WTC11 (cell line): Measurements from ENCODE around the gene JAGN1. TPM values are rescaled to one million over a fixed set of nuclear protein-coding genes. Genes with fewer than 3 reads are reported as not detected.

Experiments
- CREB1 ChIP-seq: sonication (generic); formaldehyde crosslinking; IDR thresholded peaks from 2 replicates; pipeline ENCODE4 v1.8.0; 2023; ENCODE audit warnings: mild to moderate bottlenecking, missing genetic modification reagents
- E2F4 ChIP-seq: sonication (generic); formaldehyde crosslinking; IDR thresholded peaks from 2 replicates; pipeline ENCODE4 v1.8.1; 2022; ENCODE audit warnings: low read depth, mild to moderate bottlenecking, moderate library complexity, missing genetic modification reagents, borderline replicate concordance
- ELF4 ChIP-seq: sonication (generic); formaldehyde crosslinking; IDR thresholded peaks from 2 replicates; pipeline ENCODE4 v1.8.1; 2022; ENCODE audit warnings: low read depth, mild to moderate bottlenecking, moderate library complexity, missing genetic modification reagents
- ESRRA ChIP-seq: sonication (generic); formaldehyde crosslinking; IDR thresholded peaks from 2 replicates; pipeline ENCODE4 v1.8.1; 2022; ENCODE audit warnings: mild to moderate bottlenecking, missing genetic modification reagents, borderline replicate concordance
- FOXK1 ChIP-seq: sonication (generic); formaldehyde crosslinking; IDR thresholded peaks from 2 replicates; pipeline ENCODE4 v1.8.0; 2022; ENCODE audit warnings: mild to moderate bottlenecking, moderate library complexity, missing genetic modification reagents
- FOXP1 ChIP-seq: sonication (generic); formaldehyde crosslinking; IDR thresholded peaks from 2 replicates; pipeline ENCODE4 v1.8.0; 2022; ENCODE audit warnings: missing genetic modification reagents, mild to moderate bottlenecking, moderate library complexity, borderline replicate concordance
- GABPB1 ChIP-seq: sonication (generic); formaldehyde crosslinking; IDR thresholded peaks from 2 replicates; pipeline ENCODE4 v1.8.1; 2023; ENCODE audit warnings: mild to moderate bottlenecking, missing genetic modification reagents
- IRF2 ChIP-seq: sonication (generic); formaldehyde crosslinking; IDR thresholded peaks from 2 replicates; pipeline ENCODE4 v1.8.0; 2022; ENCODE audit warnings: low read depth, missing genetic modification reagents, borderline replicate concordance
- MXD4 ChIP-seq: fragments of 250-450 bp; sonication (Bioruptor Pico); IDR thresholded peaks from 2 replicates; pipeline ENCODE4 v1.8.0; 2021; ENCODE audit warnings: mild to moderate bottlenecking, moderate library complexity, borderline replicate concordance
- NFYB ChIP-seq: sonication (generic); formaldehyde crosslinking; conservative IDR thresholded peaks from 2 replicates; pipeline ENCODE4 v1.8.0; 2022; ENCODE audit warnings: low read depth, missing genetic modification reagents
- NR2C2 ChIP-seq: sonication (generic); formaldehyde crosslinking; IDR thresholded peaks from 2 replicates; pipeline ENCODE4 v1.8.0; 2022; ENCODE audit warnings: mild to moderate bottlenecking, missing genetic modification reagents
- NR3C1 ChIP-seq: sonication (generic); formaldehyde crosslinking; conservative IDR thresholded peaks from 2 replicates; pipeline ENCODE4 v1.8.1; 2023; ENCODE audit warnings: low read depth, mild to moderate bottlenecking, missing genetic modification reagents
- OVOL2 ChIP-seq: fragments of 250-450 bp; sonication (Bioruptor Pico); IDR thresholded peaks from 2 replicates; pipeline ENCODE4 v1.9.0; 2021; ENCODE audit warnings: mild to moderate bottlenecking, borderline replicate concordance
- SP1 ChIP-seq: sonication (generic); formaldehyde crosslinking; conservative IDR thresholded peaks from 2 replicates; pipeline ENCODE4 v1.8.1; 2022; ENCODE audit warnings: missing genetic modification reagents
- ZBTB21 ChIP-seq: sonication (generic); formaldehyde crosslinking; IDR thresholded peaks from 2 replicates; pipeline ENCODE4 v1.8.1; 2023; ENCODE audit warnings: mild to moderate bottlenecking, missing genetic modification reagents, borderline replicate concordance
- ZMAT4 ChIP-seq: fragments of 250-450 bp; sonication (Bioruptor Pico); IDR thresholded peaks from 2 replicates; pipeline ENCODE4 v1.9.0; 2021; ENCODE audit warnings: mild to moderate bottlenecking
- ZNF121 ChIP-seq: sonication (generic); formaldehyde crosslinking; IDR thresholded peaks from 2 replicates; pipeline ENCODE4 v1.8.0; 2023; ENCODE audit warnings: missing genetic modification reagents
- ZNF138 ChIP-seq: sonication (generic); formaldehyde crosslinking; conservative IDR thresholded peaks from 2 replicates; pipeline ENCODE4 v1.8.1; 2022; ENCODE audit warnings: mild to moderate bottlenecking, moderate library complexity, missing genetic modification reagents
- ZNF219 ChIP-seq: sonication (generic); formaldehyde crosslinking; IDR thresholded peaks from 2 replicates; pipeline ENCODE4 v1.8.0; 2023; ENCODE audit warnings: missing genetic modification reagents, mild to moderate bottlenecking, borderline replicate concordance
- total RNA-seq: library from RNA; stranded (reverse); gene quantifications from 3 replicates; pipeline ENCODE4 v1.2.3, GENCODE V29; 2021
- TF ChIP-seq, protein P1 (sequence below): sonication (generic); formaldehyde crosslinking; IDR thresholded peaks from 2 replicates; pipeline ENCODE4 v1.8.0; 2022; ENCODE audit warnings: missing genetic modification reagents
- TF ChIP-seq, protein P2 (sequence below): fragments of 250-450 bp; sonication (Bioruptor Pico); IDR thresholded peaks from 2 replicates; pipeline ENCODE4 v1.9.0; 2021; ENCODE audit warnings: mild to moderate bottlenecking
- TF ChIP-seq, protein P3 (sequence below): sonication (generic); formaldehyde crosslinking; IDR thresholded peaks from 2 replicates; pipeline ENCODE4 v1.8.1; 2023; ENCODE audit warnings: mild to moderate bottlenecking, missing genetic modification reagents
- TF ChIP-seq, protein P4 (sequence below): sonication (generic); formaldehyde crosslinking; IDR thresholded peaks from 2 replicates; pipeline ENCODE4 v1.8.0; 2022; ENCODE audit warnings: mild to moderate bottlenecking, missing genetic modification reagents

The JAGN1 gene
- total RNA-seq, 1 experiment from 2014 or later: 25.6 TPM

- no peak for TF ChIP-seq ZMAT4 (CRISPR knock-in tag)
- TF ChIP-seq E2F4 (CRISPR knock-in tag): 0 out of 2 replicates have a peak, but pooled peaks have one; percentile 63
- 0 out of 2 replicates have a peak, but pooled peaks have one; percentile 79 for TF ChIP-seq ZNF219
- TF ChIP-seq FOXK1 (CRISPR knock-in tag): no peak
- 0 out of 2 replicates have a peak, but pooled peaks have one; percentile 43 for TF ChIP-seq ZNF121 (CRISPR knock-in tag)
- TF ChIP-seq FOXP1: no peak; the same call in none of the 2 replicates
- no peak for TF ChIP-seq CREB1 (CRISPR knock-in tag)
- TF ChIP-seq NR3C1 (CRISPR knock-in tag): no peak
- TF ChIP-seq, protein P1, sequence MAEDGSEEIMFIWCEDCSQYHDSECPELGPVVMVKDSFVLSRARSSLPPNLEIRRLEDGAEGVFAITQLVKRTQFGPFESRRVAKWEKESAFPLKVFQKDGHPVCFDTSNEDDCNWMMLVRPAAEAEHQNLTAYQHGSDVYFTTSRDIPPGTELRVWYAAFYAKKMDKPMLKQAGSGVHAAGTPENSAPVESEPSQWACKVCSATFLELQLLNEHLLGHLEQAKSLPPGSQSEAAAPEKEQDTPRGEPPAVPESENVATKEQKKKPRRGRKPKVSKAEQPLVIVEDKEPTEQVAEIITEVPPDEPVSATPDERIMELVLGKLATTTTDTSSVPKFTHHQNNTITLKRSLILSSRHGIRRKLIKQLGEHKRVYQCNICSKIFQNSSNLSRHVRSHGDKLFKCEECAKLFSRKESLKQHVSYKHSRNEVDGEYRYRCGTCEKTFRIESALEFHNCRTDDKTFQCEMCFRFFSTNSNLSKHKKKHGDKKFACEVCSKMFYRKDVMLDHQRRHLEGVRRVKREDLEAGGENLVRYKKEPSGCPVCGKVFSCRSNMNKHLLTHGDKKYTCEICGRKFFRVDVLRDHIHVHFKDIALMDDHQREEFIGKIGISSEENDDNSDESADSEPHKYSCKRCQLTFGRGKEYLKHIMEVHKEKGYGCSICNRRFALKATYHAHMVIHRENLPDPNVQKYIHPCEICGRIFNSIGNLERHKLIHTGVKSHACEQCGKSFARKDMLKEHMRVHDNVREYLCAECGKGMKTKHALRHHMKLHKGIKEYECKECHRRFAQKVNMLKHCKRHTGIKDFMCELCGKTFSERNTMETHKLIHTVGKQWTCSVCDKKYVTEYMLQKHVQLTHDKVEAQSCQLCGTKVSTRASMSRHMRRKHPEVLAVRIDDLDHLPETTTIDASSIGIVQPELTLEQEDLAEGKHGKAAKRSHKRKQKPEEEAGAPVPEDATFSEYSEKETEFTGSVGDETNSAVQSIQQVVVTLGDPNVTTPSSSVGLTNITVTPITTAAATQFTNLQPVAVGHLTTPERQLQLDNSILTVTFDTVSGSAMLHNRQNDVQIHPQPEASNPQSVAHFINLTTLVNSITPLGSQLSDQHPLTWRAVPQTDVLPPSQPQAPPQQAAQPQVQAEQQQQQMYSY (CRISPR knock-in tag): peak; percentile 8; the same call in 1 of the 2 replicates
- TF ChIP-seq, protein P2, sequence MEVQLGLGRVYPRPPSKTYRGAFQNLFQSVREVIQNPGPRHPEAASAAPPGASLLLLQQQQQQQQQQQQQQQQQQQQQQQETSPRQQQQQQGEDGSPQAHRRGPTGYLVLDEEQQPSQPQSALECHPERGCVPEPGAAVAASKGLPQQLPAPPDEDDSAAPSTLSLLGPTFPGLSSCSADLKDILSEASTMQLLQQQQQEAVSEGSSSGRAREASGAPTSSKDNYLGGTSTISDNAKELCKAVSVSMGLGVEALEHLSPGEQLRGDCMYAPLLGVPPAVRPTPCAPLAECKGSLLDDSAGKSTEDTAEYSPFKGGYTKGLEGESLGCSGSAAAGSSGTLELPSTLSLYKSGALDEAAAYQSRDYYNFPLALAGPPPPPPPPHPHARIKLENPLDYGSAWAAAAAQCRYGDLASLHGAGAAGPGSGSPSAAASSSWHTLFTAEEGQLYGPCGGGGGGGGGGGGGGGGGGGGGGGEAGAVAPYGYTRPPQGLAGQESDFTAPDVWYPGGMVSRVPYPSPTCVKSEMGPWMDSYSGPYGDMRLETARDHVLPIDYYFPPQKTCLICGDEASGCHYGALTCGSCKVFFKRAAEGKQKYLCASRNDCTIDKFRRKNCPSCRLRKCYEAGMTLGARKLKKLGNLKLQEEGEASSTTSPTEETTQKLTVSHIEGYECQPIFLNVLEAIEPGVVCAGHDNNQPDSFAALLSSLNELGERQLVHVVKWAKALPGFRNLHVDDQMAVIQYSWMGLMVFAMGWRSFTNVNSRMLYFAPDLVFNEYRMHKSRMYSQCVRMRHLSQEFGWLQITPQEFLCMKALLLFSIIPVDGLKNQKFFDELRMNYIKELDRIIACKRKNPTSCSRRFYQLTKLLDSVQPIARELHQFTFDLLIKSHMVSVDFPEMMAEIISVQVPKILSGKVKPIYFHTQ: no peak
- no peak for TF ChIP-seq GABPB1 (CRISPR knock-in tag)
- TF ChIP-seq IRF2 (CRISPR knock-in tag): no peak
- TF ChIP-seq, protein P3, sequence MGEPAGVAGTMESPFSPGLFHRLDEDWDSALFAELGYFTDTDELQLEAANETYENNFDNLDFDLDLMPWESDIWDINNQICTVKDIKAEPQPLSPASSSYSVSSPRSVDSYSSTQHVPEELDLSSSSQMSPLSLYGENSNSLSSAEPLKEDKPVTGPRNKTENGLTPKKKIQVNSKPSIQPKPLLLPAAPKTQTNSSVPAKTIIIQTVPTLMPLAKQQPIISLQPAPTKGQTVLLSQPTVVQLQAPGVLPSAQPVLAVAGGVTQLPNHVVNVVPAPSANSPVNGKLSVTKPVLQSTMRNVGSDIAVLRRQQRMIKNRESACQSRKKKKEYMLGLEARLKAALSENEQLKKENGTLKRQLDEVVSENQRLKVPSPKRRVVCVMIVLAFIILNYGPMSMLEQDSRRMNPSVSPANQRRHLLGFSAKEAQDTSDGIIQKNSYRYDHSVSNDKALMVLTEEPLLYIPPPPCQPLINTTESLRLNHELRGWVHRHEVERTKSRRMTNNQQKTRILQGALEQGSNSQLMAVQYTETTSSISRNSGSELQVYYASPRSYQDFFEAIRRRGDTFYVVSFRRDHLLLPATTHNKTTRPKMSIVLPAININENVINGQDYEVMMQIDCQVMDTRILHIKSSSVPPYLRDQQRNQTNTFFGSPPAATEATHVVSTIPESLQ: no peak
- no peak for TF ChIP-seq ESRRA (CRISPR knock-in tag)
- TF ChIP-seq MXD4 (CRISPR knock-in tag): no peak
- TF ChIP-seq OVOL2 (CRISPR knock-in tag): no peak
- TF ChIP-seq NFYB: no peak
- 0 out of 2 replicates have a peak, but pooled peaks have one; percentile 40 for TF ChIP-seq ZNF138 (CRISPR knock-in tag)
- TF ChIP-seq ZBTB21: no peak
- TF ChIP-seq, protein P4, sequence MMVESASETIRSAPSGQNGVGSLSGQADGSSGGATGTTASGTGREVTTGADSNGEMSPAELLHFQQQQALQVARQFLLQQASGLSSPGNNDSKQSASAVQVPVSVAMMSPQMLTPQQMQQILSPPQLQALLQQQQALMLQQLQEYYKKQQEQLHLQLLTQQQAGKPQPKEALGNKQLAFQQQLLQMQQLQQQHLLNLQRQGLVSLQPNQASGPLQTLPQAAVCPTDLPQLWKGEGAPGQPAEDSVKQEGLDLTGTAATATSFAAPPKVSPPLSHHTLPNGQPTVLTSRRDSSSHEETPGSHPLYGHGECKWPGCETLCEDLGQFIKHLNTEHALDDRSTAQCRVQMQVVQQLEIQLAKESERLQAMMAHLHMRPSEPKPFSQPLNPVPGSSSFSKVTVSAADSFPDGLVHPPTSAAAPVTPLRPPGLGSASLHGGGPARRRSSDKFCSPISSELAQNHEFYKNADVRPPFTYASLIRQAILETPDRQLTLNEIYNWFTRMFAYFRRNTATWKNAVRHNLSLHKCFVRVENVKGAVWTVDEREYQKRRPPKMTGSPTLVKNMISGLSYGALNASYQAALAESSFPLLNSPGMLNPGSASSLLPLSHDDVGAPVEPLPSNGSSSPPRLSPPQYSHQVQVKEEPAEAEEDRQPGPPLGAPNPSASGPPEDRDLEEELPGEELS (CRISPR knock-in tag): peak; percentile 83
- no peak for TF ChIP-seq SP1
- TF ChIP-seq ELF4 (CRISPR knock-in tag): no peak
- TF ChIP-seq NR2C2 (CRISPR knock-in tag): 0 out of 2 replicates have a peak, but pooled peaks have one; percentile 24
These were observed 42.6 kb downstream of the JAGN1 start (continued) for GRCh38 chr3:9932843-9933560.
